SK-N-SH (cell line): ENCODE results near the gene FAM209B. TPM values are rescaled to one million over a fixed set of nuclear protein-coding genes. Genes with fewer than 3 reads are reported as not detected.
"Not testable (repeated sequence)": the region's sequence is repeated elsewhere in the genome, so short reads cannot be mapped to it uniquely, and the experiment has no call there.

Experiments used
- CTCF ChIA-PET: fragments of 300-600, 350-600 bp; formaldehyde crosslinking; extraction: SDS; loops from one replicate; lab custom pipeline; 2021; lab: Yijun Ruan, JAX
- POLR2A ChIA-PET: fragments of 350-600 bp; sonication (Branson Sonifier 250); formaldehyde crosslinking; extraction: SDS; loops from one replicate; lab custom pipeline; 2020; ENCODE audit warnings: antibody characterized with exemption, inconsistent platforms; lab: Yijun Ruan, JAX
- DNase-seq: peaks from one replicate; pipeline ENCODE4 v3.0.0; 2012
- H2AFZ ChIP-seq: fragments of 200-600 bp; sonication (generic); 2 replicates; pipeline ENCODE4 v1.8.1; 2016; ENCODE audit warnings: antibody characterized with exemption, mild to moderate bottlenecking, low read depth
- H3F3A ChIP-seq: fragments of 200-600 bp; sonication (generic); replicated peaks from 2 replicates; pipeline ENCODE3; 2016; ENCODE audit warnings: antibody characterized with exemption, mild to moderate bottlenecking; ENCODE audit not compliant: insufficient read depth
- H3K27ac ChIP-seq, 2 experiments: fragments of 200-500 bp in 1 of 2; fragments of 200-600 bp in 1 of 2; sonication (Bioruptor generic) in 1 of 2; sonication (generic), shearing (Covaris generic) in 1 of 2; 2 replicates each; pipeline versions ENCODE4 v1.5.1 to v1.6.1; 2014 to 2016; ENCODE audit warnings: low read depth in 2 of 2, inconsistent platforms in 1 of 2, low read length in 1 of 2, mild to moderate bottlenecking in 1 of 2, mixed read lengths in 1 of 2
- H3K27me3 ChIP-seq: fragments of 200-600 bp; sonication (generic), shearing (Covaris generic); 2 replicates; pipeline ENCODE4 v1.6.1; 2016; ENCODE audit warnings: mixed run types; ENCODE audit not compliant: insufficient read depth
- H3K36me3 ChIP-seq, 2 experiments: fragments of 200-500 bp in 1 of 2; fragments of 200-600 bp in 1 of 2; sonication (Bioruptor generic) in 1 of 2; sonication (generic) in 1 of 2; replicated peaks in 1 of 2; 2 replicates each; pipeline versions ENCODE3 to v1.5.1; 2014 to 2016; ENCODE audit warnings: low read length in 1 of 2, mild to moderate bottlenecking in 1 of 2; ENCODE audit not compliant: insufficient read depth in 2 of 2, control insufficient read depth in 1 of 2
- H3K4me1 ChIP-seq, 2 experiments: fragments of 200-500 bp in 1 of 2; fragments of 200-600 bp in 1 of 2; sonication (Bioruptor generic) in 1 of 2; sonication (generic), shearing (Covaris generic) in 1 of 2; 2 replicates each; pipeline versions ENCODE4 v1.5.1 to v1.6.1; 2014 to 2016; ENCODE audit warnings: low read depth in 1 of 2, low read length in 1 of 2, mixed run types in 1 of 2; ENCODE audit not compliant: insufficient read depth in 2 of 2, control insufficient read depth in 1 of 2
- H3K4me2 ChIP-seq: fragments of 200-600 bp; sonication (generic), shearing (Covaris generic); 2 replicates; pipeline ENCODE4 v1.6.1; 2017; ENCODE audit warnings: mixed run types
- H3K4me3 ChIP-seq, 2 experiments: fragments of 200-500 bp in 1 of 2; fragments of 200-600 bp in 1 of 2; sonication (Bioruptor generic) in 1 of 2; sonication (generic), shearing (Covaris generic) in 1 of 2; 2 replicates each; pipeline versions ENCODE4 v1.5.1 to v1.8.1; 2014 to 2016; ENCODE audit warnings: low read depth in 2 of 2, inconsistent platforms in 1 of 2, low read length in 1 of 2, mild to moderate bottlenecking in 1 of 2, mixed read lengths in 1 of 2, moderate library complexity in 1 of 2
- H3K79me2 ChIP-seq: fragments of 200-600 bp; sonication (generic); 2 replicates; pipeline ENCODE4 v1.8.1; 2017; ENCODE audit warnings: mild to moderate bottlenecking; ENCODE audit not compliant: insufficient read depth
- H3K9ac ChIP-seq: fragments of 200-600 bp; sonication (generic); 2 replicates; pipeline ENCODE4 v1.6.1; 2017; ENCODE audit warnings: mixed run types
- H3K9me2 ChIP-seq: fragments of 200-600 bp; sonication (generic); 2 replicates; pipeline ENCODE4 v1.6.1; 2017; ENCODE audit warnings: mixed run types
- H3K9me3 ChIP-seq: fragments of 200-600 bp; sonication (generic); 2 replicates; pipeline ENCODE4 v1.6.1; 2017; ENCODE audit warnings: mixed run types, mild to moderate bottlenecking, moderate library complexity
- H4K20me1 ChIP-seq: fragments of 200-600 bp; sonication (generic); 2 replicates; pipeline ENCODE4 v1.6.1; 2017; ENCODE audit warnings: mild to moderate bottlenecking, mixed run types; ENCODE audit not compliant: insufficient read depth
- ELF1 ChIP-seq: IDR thresholded peaks from 2 replicates; pipeline ENCODE4 v1.4.0; 2012
- FOXJ3 ChIP-seq: sonication (generic); formaldehyde crosslinking; IDR thresholded peaks from 2 replicates; pipeline ENCODE4 v1.5.1; 2020; ENCODE audit warnings: mild to moderate bottlenecking, missing genetic modification reagents
- FOXM1 ChIP-seq: IDR thresholded peaks from 2 replicates; pipeline ENCODE4 v1.4.0; 2012; ENCODE audit warnings: low read depth, mild to moderate bottlenecking
- GATA2 ChIP-seq: sonication (generic); formaldehyde crosslinking; IDR thresholded peaks from 2 replicates; pipeline ENCODE4 v1.5.0; 2020; ENCODE audit warnings: mild to moderate bottlenecking, missing genetic modification reagents
- RCOR1 ChIP-seq: fragments of 150-350 bp; IDR thresholded peaks from 2 replicates; pipeline ENCODE4 v1.6.1; 2017; ENCODE audit warnings: antibody characterized with exemption, low read length
- RXRA ChIP-seq: IDR thresholded peaks from 2 replicates; pipeline ENCODE4 v1.4.0; 2012; ENCODE audit warnings: low read depth, mild to moderate bottlenecking, borderline replicate concordance
- SMC3 ChIP-seq: IDR thresholded peaks from 2 replicates; pipeline ENCODE4 v1.6.1; 2012; ENCODE audit warnings: low read depth, low read length, improper control_type of control experiment
- YY1 ChIP-seq: IDR thresholded peaks from 2 replicates; pipeline ENCODE4 v1.4.0; 2012; ENCODE audit warnings: low read depth, mild to moderate bottlenecking
- WGBS: methylation state at CpG from one replicate; pipeline ENCODE4 v1.1.6; 2017; ENCODE audit warnings: low lambda C conversion rate; 5-methylcytosine and 5-hydroxymethylcytosine counted together
- polyA plus RNA-seq, 3 experiments: library from polyadenylated mRNA; depleted of rRNA; stranded (reverse); fragments of >200 nt; gene quantifications; 2 replicates each; pipeline ENCODE4 v1.2.3, GENCODE V29; 2012
- TF ChIP-seq, protein P1 (sequence below): IDR thresholded peaks from 2 replicates; pipeline ENCODE4 v1.4.0; 2012; ENCODE audit warnings: low read depth
- TF ChIP-seq, protein P2 (sequence below): IDR thresholded peaks from 2 replicates; pipeline ENCODE4 v1.4.0; 2012; ENCODE audit warnings: low read depth, borderline replicate concordance
- TF ChIP-seq, protein P3 (sequence below): IDR thresholded peaks from 2 replicates; pipeline ENCODE4 v1.4.0; 2012; ENCODE audit warnings: low read depth, borderline replicate concordance
- TF ChIP-seq, protein P4 (sequence below): IDR thresholded peaks from 2 replicates; pipeline ENCODE4; 2012

FAM209B gene, protein sequence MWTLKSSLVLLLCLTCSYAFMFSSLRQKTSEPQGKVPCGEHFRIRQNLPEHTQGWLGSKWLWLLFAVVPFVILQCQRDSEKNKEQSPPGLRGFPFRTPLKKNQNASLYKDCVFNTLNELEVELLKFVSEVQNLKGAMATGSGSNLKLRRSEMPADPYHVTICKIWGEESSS
- not detected in 2 replicates for polyA plus RNA-seq (2012; rRNA removed)
- polyA plus RNA-seq (2012; cell fraction: cytosol; rRNA removed): not detected in 2 replicates
- 0.08 TPM in 1 of 2 replicates, not detected in the other for polyA plus RNA-seq (2012; cell fraction: nucleus; rRNA removed)

DNA sequence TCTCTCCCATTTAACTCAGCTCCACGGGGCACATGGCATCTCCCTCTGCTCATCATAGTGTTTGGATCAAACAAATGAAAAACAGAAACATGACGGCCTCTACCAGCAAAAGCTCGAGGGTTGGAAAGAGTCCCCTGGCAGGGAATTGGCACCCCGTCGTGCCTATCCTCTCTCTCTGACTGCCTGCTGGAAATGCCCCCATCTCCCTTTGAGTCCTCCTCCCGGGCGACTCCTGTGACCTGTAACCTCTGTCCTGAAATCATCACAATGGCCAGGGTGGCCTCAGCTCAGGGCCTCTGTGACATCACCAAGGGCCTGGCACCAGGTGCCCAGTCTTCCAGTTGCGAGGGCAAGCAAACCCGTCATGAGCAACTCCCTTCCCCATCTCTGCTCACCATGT is at the start of gene FAM209B:
FAM209B (plus strand) TSS at position 301 of the 400 bp plus-strand sequence; CDS start at position 397, 96 bp downstream.
- H3K9me3 ChIP-seq, DNase-seq, H3K4me1 ChIP-seq, H3K9me2 ChIP-seq, H2AFZ ChIP-seq, H3K4me2 ChIP-seq, H4K20me1 ChIP-seq, H3F3A ChIP-seq, H3K79me2 ChIP-seq, CTCF ChIA-PET, H3K4me3 ChIP-seq, H3K27me3 ChIP-seq, H3K36me3 ChIP-seq, H3K9ac ChIP-seq, H3K27ac ChIP-seq, POLR2A ChIA-PET: not testable (repeated sequence)
- 44% methylated on average over 7 of the region's 9 CpGs for WGBS

DNA sequence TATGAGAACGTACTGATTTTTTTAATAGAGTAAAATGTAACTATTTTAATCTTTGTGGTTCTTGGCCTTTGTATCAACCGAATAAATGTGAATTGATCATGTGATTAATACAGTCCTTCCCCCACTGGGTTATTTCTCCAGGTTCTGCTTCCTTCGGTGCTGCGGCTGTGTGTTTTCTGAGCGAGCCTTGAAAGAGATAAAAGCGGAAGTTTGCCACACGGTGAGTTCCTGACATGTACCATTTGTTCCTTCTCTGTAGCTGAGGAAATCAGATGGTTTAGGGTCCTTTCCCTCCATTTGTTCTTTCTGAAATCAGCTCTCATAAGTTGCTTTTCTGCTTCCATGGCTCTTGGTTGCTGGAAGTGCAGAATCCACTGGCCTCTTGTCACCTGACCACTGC is 49.1 kb upstream of the FAM209B start:
- H3K36me3 ChIP-seq: peaks cover 39 to 67% of the 10 kb centered on the region in 2 experiments
- peaks cover 8% of the 10 kb centered on the region; the same call in 1 of the 2 replicates for H3K79me2 ChIP-seq
- H3K27ac ChIP-seq: no peak overlapping the region
- H3K4me2 ChIP-seq: no peak overlapping the region
- H3K4me1 ChIP-seq: no peaks in the 10 kb centered on the region
- no peaks in the 10 kb centered on the region for H3F3A ChIP-seq
- no peaks in the 10 kb centered on the region for H4K20me1 ChIP-seq
- ChIA-PET CTCF (interaction anchor here (2.0 kb wide), 1 partner anchor 67 kb away, joined by 4 read pairs; no protein-coding TSS in a partner anchor), POLR2A (no interaction called here)
- no peak for DNase-seq
- no peak overlapping the region for H3K4me3 ChIP-seq
- TF ChIP-seq RCOR1: no peak
- no peak for TF ChIP-seq SMC3
- no peak for TF ChIP-seq FOXJ3 (CRISPR knock-in tag)
- no peak for TF ChIP-seq FOXM1
- TF ChIP-seq, protein P1, sequence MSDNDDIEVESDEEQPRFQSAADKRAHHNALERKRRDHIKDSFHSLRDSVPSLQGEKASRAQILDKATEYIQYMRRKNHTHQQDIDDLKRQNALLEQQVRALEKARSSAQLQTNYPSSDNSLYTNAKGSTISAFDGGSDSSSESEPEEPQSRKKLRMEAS: no peak
- no peak for TF ChIP-seq YY1
- no peak for TF ChIP-seq GATA2
- TF ChIP-seq, protein P2, sequence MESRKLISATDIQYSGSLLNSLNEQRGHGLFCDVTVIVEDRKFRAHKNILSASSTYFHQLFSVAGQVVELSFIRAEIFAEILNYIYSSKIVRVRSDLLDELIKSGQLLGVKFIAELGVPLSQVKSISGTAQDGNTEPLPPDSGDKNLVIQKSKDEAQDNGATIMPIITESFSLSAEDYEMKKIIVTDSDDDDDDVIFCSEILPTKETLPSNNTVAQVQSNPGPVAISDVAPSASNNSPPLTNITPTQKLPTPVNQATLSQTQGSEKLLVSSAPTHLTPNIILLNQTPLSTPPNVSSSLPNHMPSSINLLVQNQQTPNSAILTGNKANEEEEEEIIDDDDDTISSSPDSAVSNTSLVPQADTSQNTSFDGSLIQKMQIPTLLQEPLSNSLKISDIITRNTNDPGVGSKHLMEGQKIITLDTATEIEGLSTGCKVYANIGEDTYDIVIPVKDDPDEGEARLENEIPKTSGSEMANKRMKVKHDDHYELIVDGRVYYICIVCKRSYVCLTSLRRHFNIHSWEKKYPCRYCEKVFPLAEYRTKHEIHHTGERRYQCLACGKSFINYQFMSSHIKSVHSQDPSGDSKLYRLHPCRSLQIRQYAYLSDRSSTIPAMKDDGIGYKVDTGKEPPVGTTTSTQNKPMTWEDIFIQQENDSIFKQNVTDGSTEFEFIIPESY: no peak
- TF ChIP-seq, protein P3, sequence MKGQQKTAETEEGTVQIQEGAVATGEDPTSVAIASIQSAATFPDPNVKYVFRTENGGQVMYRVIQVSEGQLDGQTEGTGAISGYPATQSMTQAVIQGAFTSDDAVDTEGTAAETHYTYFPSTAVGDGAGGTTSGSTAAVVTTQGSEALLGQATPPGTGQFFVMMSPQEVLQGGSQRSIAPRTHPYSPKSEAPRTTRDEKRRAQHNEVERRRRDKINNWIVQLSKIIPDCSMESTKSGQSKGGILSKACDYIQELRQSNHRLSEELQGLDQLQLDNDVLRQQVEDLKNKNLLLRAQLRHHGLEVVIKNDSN: no peak
- TF ChIP-seq, protein P4, sequence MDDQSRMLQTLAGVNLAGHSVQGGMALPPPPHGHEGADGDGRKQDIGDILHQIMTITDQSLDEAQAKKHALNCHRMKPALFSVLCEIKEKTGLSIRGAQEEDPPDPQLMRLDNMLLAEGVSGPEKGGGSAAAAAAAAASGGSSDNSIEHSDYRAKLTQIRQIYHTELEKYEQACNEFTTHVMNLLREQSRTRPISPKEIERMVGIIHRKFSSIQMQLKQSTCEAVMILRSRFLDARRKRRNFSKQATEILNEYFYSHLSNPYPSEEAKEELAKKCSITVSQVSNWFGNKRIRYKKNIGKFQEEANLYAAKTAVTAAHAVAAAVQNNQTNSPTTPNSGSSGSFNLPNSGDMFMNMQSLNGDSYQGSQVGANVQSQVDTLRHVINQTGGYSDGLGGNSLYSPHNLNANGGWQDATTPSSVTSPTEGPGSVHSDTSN: no peak
- no peak for TF ChIP-seq ELF1
- TF ChIP-seq RXRA: no peak
- no peaks in the 10 kb centered on the region for H3K9me2 ChIP-seq
- WGBS: 93% methylated on average over 7 of the region's 7 CpGs
- no peak overlapping the region for H2AFZ ChIP-seq
- H3K9me3 ChIP-seq: no peaks in the 10 kb centered on the region
- H3K9ac ChIP-seq: no peak overlapping the region
- H3K27me3 ChIP-seq: no peaks in the 10 kb centered on the region
